HG03196 (cell line): ENCODE results near the gene SERPINB1.
"Not testable (repeated sequence)": the region's sequence is repeated elsewhere in the genome, so short reads cannot be mapped to it uniquely, and the experiment has no call there.

Source experiments
- ATAC-seq: cut with Tn5 transposase; IDR thresholded peaks from one replicate; pipeline ENCODE4 v1.9.1; 2021; ENCODE audit not compliant: unreplicated experiment

The SERPINB1 gene

GRCh38 chr6:2841264-2842138 is at the start of gene SERPINB1:
TSS of gene SERPINB1 (minus strand) at chr6:2841863. CDS start at chr6:2840586, 1,277 bp downstream.
- ATAC-seq, result peak; percentile 48

DNA sequence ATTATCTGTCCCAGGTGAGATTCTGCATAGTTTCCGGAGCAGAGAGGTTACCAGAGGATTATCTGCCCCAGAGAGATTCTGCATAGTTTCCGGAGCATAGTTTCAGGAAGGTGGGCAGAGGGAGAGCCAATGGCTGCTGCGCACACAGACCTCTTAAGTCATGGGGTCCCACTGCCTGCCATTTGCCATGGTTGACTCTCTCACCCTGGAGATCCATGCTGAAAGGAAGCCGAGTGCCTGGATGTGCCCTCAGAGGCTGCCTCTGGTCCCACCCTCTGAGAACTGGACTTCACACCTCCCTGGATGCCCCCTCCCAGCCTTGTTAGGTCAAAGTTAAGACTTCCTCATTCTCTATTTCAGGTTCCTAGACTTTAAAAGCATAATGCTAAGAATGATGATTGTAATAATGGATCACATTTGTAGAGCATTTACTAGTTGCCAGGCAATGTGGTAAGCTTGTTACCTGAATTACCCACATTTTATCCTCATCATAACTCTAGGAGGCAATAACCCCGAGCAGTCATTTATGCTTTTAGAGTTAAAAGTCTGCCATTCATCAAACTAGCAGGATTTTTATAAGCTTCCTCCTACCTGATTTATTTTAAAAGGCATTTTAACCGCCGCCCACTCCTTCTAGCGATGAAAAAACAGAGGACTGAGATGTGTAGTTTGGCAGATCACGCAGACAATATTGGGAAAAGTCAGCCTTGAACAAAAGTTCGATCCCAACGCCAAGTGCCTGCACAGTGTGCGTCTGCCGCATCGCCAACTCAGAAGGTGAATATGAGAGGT is 49.5 kb upstream of the SERPINB1 start:
- no peak for ATAC-seq

DNA sequence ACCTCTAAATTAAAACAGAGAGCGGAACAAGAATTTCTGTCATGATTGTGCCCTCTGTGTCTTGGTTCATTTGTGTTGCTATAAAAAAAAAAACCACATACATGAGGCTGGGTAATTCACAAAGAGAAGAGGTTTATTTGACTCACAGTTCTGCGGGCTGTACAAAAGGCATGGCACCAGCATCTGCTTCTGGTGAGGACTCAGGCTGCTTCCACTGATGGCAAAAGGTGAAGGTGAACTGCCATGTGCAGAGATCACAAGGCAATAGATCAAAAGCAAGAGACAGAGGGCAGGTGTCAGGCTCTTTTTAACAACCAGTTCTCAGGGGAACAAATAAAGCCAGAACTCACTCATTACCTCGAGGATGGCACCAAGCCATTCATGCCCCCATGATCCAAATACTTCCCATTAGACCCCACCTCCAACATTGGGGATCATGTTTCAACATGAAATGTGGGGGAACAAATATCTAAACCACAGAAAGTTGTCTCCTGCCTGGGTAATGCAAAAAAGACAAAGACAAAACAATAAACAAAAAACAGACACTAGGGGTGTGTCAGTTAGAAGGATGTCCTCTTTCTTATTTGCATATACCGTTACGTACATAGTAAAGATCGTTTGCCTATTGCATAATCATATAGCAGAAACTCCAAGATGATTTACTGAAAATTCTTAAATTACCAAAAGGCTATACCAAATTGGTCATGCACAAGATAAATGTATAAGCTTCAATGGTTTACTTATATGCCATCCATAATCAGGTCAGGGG is 44.5 kb upstream of the SERPINB1 start:
- no peak for ATAC-seq

- ATAC-seq, result no peak
Observed at GRCh38 chr6:2884804-2885203, 43.1 kb upstream of the SERPINB1 start.

- no peak for ATAC-seq
Observed at GRCh38 chr6:2883673-2884072, 42.0 kb upstream of the SERPINB1 start.

DNA sequence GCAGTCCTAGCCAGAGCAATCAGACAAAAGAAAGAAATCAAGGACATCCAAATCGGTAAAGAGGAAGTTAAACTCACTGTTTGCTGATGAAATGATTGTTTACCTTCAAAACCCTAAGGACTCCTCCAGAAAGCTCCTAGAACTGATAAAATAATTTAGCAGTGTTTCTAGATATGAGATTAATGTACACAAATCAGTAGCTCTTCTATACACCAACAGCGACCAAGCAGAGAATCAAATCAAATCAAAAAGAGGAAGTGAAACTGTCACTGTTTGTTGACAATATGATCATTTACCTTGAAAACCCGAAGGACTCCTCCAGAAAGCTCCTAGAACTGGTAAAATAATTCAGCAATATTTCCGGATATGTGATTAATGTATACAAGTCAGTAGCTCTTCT is 39.8 kb upstream of the SERPINB1 start:
- ATAC-seq, result peak; percentile 54

DNA sequence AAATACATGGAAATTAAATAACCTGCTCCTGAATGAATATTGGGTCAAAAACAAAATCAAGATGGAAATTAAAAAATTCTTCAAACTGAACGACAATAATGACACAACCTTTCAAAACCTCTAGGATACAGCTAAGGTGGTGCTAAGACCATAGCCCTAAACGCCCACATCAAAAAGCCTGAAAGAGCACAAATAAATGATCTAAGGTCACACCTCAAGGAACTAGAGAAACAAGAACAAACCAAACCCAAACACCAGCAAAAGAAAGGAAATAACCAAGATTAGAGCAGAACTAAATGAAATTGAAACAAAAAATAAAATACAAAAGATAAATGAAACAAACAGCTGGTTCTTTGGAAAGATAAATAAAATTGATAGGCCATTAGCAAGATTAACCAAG is 38.5 kb upstream of the SERPINB1 start:
- not testable (repeated sequence) for ATAC-seq

DNA sequence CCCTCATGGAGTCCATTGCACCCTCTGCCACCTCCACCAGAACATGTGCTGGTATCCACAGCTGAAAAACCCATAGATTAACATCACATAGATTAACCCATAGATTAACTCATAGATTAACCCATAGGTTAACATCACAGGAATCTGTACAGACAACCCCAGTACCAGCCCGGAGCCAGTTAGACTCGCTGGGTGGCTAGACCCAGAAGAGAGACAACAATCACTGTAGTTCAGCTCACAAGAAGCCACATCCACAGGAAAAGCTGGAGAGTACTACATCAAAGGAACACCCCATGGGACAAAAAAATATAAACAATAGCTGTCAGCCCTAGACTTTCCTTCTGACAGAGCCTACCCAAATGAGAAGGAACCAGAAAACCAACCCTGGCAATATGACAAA is 36.3 kb upstream of the SERPINB1 start:
- no peak for ATAC-seq

DNA sequence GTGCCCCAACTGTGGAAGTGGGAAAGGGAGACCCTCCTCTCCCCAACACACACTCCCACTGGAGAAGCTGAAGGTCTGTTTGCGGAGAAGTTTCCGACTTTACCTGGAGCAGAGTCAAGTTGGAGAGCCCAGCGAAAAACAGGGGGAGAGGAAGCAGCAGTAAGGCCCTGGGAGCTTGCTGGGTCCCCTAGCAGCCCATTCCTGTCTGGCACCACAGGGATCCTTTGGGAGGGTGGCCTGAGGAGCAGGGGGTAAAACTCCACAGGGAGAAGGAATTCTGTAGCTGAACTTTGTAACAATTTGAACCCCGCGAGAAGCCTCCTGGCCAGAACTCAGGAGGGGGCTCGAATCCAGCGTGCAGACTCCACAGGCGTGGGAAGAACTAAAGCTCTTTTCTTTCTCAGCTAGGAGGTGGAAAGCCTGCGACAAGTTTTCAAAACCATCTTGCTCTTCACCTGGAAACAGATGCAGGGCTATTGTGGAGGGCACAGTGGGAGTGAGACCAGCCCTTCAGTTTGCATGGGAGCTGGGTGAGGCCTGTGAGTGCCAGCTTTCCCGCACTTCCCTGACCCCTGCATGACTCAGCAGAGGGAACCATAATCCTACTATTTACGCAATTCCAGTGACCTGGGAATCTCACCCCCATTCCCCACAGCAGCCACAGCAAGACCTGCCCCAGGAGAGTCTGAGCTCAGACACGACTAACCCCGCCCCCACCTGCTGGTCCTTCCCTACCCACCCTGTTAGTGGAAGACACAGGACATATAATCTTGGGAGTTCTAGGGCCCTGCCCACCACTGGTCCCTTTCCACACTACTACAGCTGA is 35.6 kb upstream of the SERPINB1 start:
- ATAC-seq, result no peak

GRCh38 chr6:2876210-2877056 is 34.8 kb upstream of the SERPINB1 start:
- ATAC-seq, result peak; percentile 44

- ATAC-seq, result peak; percentile 31
Observed at GRCh38 chr6:2875359-2876191, 33.9 kb upstream of the SERPINB1 start.

DNA sequence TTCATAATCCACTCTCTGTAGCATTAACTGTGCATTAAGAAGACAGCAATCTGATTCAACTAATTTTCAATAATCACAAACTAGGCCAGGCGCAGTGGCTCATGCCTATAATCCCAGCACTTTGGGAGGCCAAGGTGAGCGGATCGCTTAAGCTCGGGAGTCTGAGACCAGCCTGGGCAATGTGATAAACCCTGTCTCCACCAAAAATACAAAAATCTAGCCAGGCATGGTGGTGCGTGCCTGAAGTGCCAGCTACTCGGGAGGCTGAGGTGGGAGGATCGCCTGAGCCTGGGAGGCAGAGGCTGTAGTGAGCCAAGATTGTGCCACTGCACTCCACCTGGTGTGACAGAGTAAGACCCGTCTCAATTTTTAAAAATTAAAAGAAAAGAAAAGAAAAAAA is 32.0 kb upstream of the SERPINB1 start:
- no peak for ATAC-seq

- no peak for ATAC-seq
Observed at GRCh38 chr6:2872423-2873358, 31.0 kb upstream of the SERPINB1 start.

- ATAC-seq, result no peak
Observed at GRCh38 chr6:2871953-2872352, 30.3 kb upstream of the SERPINB1 start.

- ATAC-seq, result no peak
Observed at GRCh38 chr6:2871102-2871501, 29.4 kb upstream of the SERPINB1 start.

- no peak for ATAC-seq
Observed at GRCh38 chr6:2870046-2870636, 28.5 kb upstream of the SERPINB1 start.

DNA sequence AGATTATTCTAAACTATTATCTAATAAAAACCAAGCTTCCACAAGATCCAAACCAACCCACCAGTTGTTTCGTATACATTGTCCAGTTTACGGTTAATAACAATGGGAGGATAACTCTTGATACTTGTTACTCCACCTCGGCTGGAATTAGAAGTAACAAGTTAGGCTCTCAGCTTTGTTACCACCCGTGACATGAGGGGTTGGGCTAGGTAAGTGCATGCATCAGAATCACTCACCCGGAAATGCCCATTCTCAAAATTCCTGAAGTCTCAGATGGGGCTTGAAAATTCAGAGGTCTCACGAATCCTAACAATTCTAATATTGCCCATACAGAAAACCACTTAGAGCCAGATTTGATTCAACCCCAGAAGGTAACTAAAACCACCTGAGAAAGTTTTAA is 27.0 kb upstream of the SERPINB1 start:
- ATAC-seq, result no peak
